A549 (cell line): ENCODE data around the gene SPECC1. TPM values are rescaled to one million over a fixed set of nuclear protein-coding genes. Genes with fewer than 3 reads are reported as not detected.

Experiments
- ATAC-seq, 2 experiments: fragments of 200-7000 bp in 1 of 2; fragments of >200 bp in 1 of 2; cut with Nextera tagmentation in 1 of 2; cut with Tn5 transposase in 1 of 2; 3 replicates each; pipeline versions ENCODE4 v1.8.0 to v1.9.1; 2018 to 2020; ENCODE audit warnings: mild to moderate bottlenecking in 1 of 2, moderate library complexity in 1 of 2
- CTCF ChIA-PET: fragments of 300-600 bp; sonication (Branson Sonifier 250); formaldehyde crosslinking; extraction: SDS; loops from one replicate; lab custom pipeline; 2021; ENCODE audit warnings: antibody characterized with exemption, inconsistent platforms; lab: Yijun Ruan, JAX
- POLR2A ChIA-PET: fragments of 350-600 bp; formaldehyde crosslinking; extraction: SDS; loops from one replicate; lab custom pipeline; 2021; ENCODE audit warnings: antibody characterized with exemption, inconsistent platforms; lab: Yijun Ruan, JAX
- DNase-seq, 2 experiments: peaks; one replicate each; pipeline versions ENCODE4 v3.0.0 to v3.0.0-alpha.2; 2011 to 2016; ENCODE audit warnings: low read depth in 1 of 2, low spot score in 1 of 2
- FAIRE-seq: peaks from 2 replicates; lab custom pipeline; 2011; peaks lifted over from hg19 to GRCh38; lab: Jason Lieb, UNC
- H3K27ac ChIP-seq, 2 experiments: fragments of >200 bp; sonication (Bioruptor Twin); formaldehyde crosslinking; 3 replicates each; pipeline ENCODE4 v1.5.1; 2016 to 2017
- H3K4me1 ChIP-seq: fragments of >200 bp; sonication (Bioruptor Twin); formaldehyde crosslinking; 3 replicates; pipeline ENCODE4 v1.6.1; 2016
- H3K4me2 ChIP-seq: fragments of >200 bp; sonication (Bioruptor Twin); formaldehyde crosslinking; 3 replicates; pipeline ENCODE4 v1.6.1; 2016
- H3K4me3 ChIP-seq: fragments of >200 bp; sonication (Bioruptor Twin); formaldehyde crosslinking; 3 replicates; pipeline ENCODE4 v1.5.1; 2016
- H3K9me3 ChIP-seq: fragments of >200 bp; sonication (Bioruptor Twin); formaldehyde crosslinking; 3 replicates; pipeline ENCODE4 v1.6.1; 2016
- CBX2 ChIP-seq: fragments of 200-600 bp; sonication (generic); IDR thresholded peaks from 2 replicates; pipeline ENCODE4 v1.6.1; 2016; ENCODE audit warnings: low read depth, mild to moderate bottlenecking, borderline replicate concordance
- CBX8 ChIP-seq: fragments of 200-600 bp; sonication (generic); IDR thresholded peaks from 2 replicates; pipeline ENCODE4 v1.6.1; 2016
- CHD2 ChIP-seq: fragments of 150-350 bp; IDR thresholded peaks from 2 replicates; pipeline ENCODE4 v1.6.1; 2014; ENCODE audit warnings: low read length; ENCODE audit not compliant: partially characterized antibody
- CHD4 ChIP-seq: fragments of 200-600 bp; sonication (generic); IDR thresholded peaks from 2 replicates; pipeline ENCODE4 v1.6.1; 2016; ENCODE audit warnings: antibody characterized with exemption, mild to moderate bottlenecking, borderline replicate concordance
- EHF ChIP-seq: fragments of 250-450 bp; sonication (Bioruptor Pico); IDR thresholded peaks from 2 replicates; pipeline ENCODE4 v1.5.0; 2020; ENCODE audit warnings: mild to moderate bottlenecking
- ELK1 ChIP-seq: fragments of 150-350 bp; IDR thresholded peaks from 2 replicates; pipeline ENCODE4 v1.6.1; 2014; ENCODE audit warnings: low read depth, mild to moderate bottlenecking, low read length
- FOSB ChIP-seq: fragments of 250-450 bp; sonication (Bioruptor Pico); IDR thresholded peaks from 2 replicates; pipeline ENCODE4 v1.5.0; 2020; ENCODE audit warnings: mild to moderate bottlenecking, moderate library complexity
- FOSL2 ChIP-seq, 2 experiments: fragments of 450-650 bp in 1 of 2; fragments of >200 bp in 1 of 2; sonication (Bioruptor Twin) in 1 of 2; formaldehyde crosslinking; IDR thresholded peaks; 2 replicates each; pipeline versions ENCODE4 v1.5.0 to v1.6.1; 2016 to 2020; ENCODE audit warnings: mild to moderate bottlenecking in 1 of 2, moderate library complexity in 1 of 2
- FOXS1 ChIP-seq: fragments of 250-450 bp; sonication (Bioruptor Pico); IDR thresholded peaks from 2 replicates; pipeline ENCODE4 v1.5.0; 2020; ENCODE audit warnings: mild to moderate bottlenecking, moderate library complexity
- HMGXB4 ChIP-seq: fragments of 250-450 bp; sonication (Bioruptor Pico); IDR thresholded peaks from 2 replicates; pipeline ENCODE4 v1.5.0; 2021; ENCODE audit warnings: mild to moderate bottlenecking, moderate library complexity, borderline replicate concordance
- HOXA7 ChIP-seq: fragments of 250-450 bp; sonication (Bioruptor Pico); IDR thresholded peaks from 2 replicates; pipeline ENCODE4 v1.5.0; 2020; ENCODE audit warnings: mild to moderate bottlenecking, moderate library complexity
- HOXB13 ChIP-seq: fragments of 250-450 bp; sonication (Bioruptor Pico); IDR thresholded peaks from 2 replicates; pipeline ENCODE4 v1.5.0; 2020; ENCODE audit warnings: low read depth, mild to moderate bottlenecking, moderate library complexity
- JUNB ChIP-seq: fragments of >200 bp; sonication (Bioruptor Twin); formaldehyde crosslinking; IDR thresholded peaks from 2 replicates; pipeline ENCODE4 v1.6.1; 2016
- KDM1A ChIP-seq: fragments of 200-600 bp; sonication (generic); IDR thresholded peaks from 2 replicates; pipeline ENCODE4 v1.6.1; 2016; ENCODE audit warnings: low read depth, mild to moderate bottlenecking
- MAX ChIP-seq: IDR thresholded peaks from 2 replicates; pipeline ENCODE4 v1.6.1; 2012
- MAZ ChIP-seq: fragments of 150-350 bp; IDR thresholded peaks from 2 replicates; pipeline ENCODE4 v1.6.1; 2014; ENCODE audit warnings: antibody characterized with exemption, low read depth, low read length, borderline replicate concordance
- NFE2L2 ChIP-seq: fragments of 150-350 bp; conservative IDR thresholded peaks from 2 replicates; pipeline ENCODE4 v1.6.1; 2014; ENCODE audit warnings: low read length
- NPAS2 ChIP-seq: fragments of 250-450 bp; sonication (Bioruptor Pico); IDR thresholded peaks from 2 replicates; pipeline ENCODE4 v1.8.0; 2022; ENCODE audit warnings: mild to moderate bottlenecking, moderate library complexity, borderline replicate concordance
- NR3C1 ChIP-seq: fragments of >200 bp; sonication (Bioruptor Twin); formaldehyde crosslinking; IDR thresholded peaks from 3 replicates; pipeline ENCODE4 v1.6.1; 2017
- PBX3 ChIP-seq: IDR thresholded peaks from 2 replicates; pipeline ENCODE4 v1.6.1; 2012
- POLR2A ChIP-seq: IDR thresholded peaks from 2 replicates; pipeline ENCODE4 v1.6.1; 2012; ENCODE audit warnings: mild to moderate bottlenecking, low read length
- RARB ChIP-seq: fragments of 250-450 bp; sonication (Bioruptor Pico); IDR thresholded peaks from 2 replicates; pipeline ENCODE4 v1.8.0; 2021; ENCODE audit warnings: mild to moderate bottlenecking, moderate library complexity
- REST ChIP-seq: fragments of 200-600 bp; sonication (generic); IDR thresholded peaks from 2 replicates; pipeline ENCODE4 v1.6.1; 2016; ENCODE audit warnings: antibody characterized with exemption, mild to moderate bottlenecking, moderate library complexity
- RFX5 ChIP-seq: fragments of 450-650 bp; IDR thresholded peaks from 2 replicates; pipeline ENCODE4 v1.7.1; 2014; ENCODE audit warnings: antibody characterized with exemption, mild to moderate bottlenecking, moderate library complexity
- RNF2 ChIP-seq: fragments of 200-600 bp; sonication (generic); IDR thresholded peaks from 2 replicates; pipeline ENCODE4 v1.6.1; 2016; ENCODE audit warnings: low read depth, mild to moderate bottlenecking, antibody characterized with exemption, moderate library complexity, borderline replicate concordance
- TP53 ChIP-seq: fragments of 250-450 bp; sonication (Bioruptor Pico); IDR thresholded peaks from 2 replicates; pipeline ENCODE4 v1.5.0; 2021; ENCODE audit warnings: mild to moderate bottlenecking, moderate library complexity
- ZFP36 ChIP-seq: fragments of 450-650 bp; IDR thresholded peaks from 2 replicates; pipeline ENCODE4 v1.6.1; 2014; ENCODE audit warnings: borderline replicate concordance; ENCODE audit not compliant: partially characterized antibody
- ZSCAN20 ChIP-seq: fragments of 250-450 bp; sonication (Bioruptor Pico); IDR thresholded peaks from 2 replicates; pipeline ENCODE4 v1.8.0; 2022; ENCODE audit warnings: mild to moderate bottlenecking, moderate library complexity
- whole genome bisulfite sequencing: methylation state at CpG from one replicate; pipeline ENCODE4 v1.1.6; 2017; ENCODE audit errors: missing lambda C conversion rate; 5-methylcytosine and 5-hydroxymethylcytosine counted together
- polyA plus RNA-seq, 4 experiments: library from polyadenylated mRNA; depleted of rRNA in 3 of 4; stranded (reverse); fragments of >200 nt; fragmentation: RNase III in 1 of 4; extraction: RNeasy Plus Mini Kit Qiagen cat#74134 plus additional on column Dnase treatment in 1 of 4; gene quantifications; 2 replicates in 3 of 4; 3 replicates in 1 of 4; pipeline ENCODE4 v1.2.3, GENCODE V29; 2011 to 2017

Gene SPECC1
- polyA plus RNA-seq, 2 of the 4 experiments (the other 2 are of a cell fraction) = 45.1 to 66.2 TPM

DNA sequence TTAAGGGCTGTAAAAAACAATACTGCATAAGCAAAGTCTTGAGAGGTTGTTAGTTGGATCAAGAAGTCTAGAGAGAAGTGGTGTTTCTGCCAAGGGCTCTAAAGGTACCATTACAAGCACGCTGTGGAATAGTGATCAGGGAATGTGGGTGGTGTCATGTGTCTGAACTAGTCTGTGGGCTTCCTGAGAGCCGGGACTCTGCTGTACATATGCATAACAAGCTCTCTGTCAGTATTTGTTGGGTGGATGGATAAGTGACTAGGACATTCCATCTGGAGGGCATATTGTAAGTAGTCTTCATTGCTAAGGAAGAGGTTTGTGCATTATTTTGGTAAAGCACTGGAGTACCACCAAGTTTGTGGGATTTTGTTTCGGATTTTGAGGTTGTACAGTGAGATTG lies 248.6 kb downstream of the SPECC1 start:
- FAIRE-seq = no peak
- CTCF ChIA-PET = interaction anchor here (2.8 kb wide), 1 partner anchor 31 kb away, joined by 11 read pairs; no protein-coding TSS in a partner anchor
- ATAC-seq = no peak
- no peaks in the 10 kb centered on the region for H3K9me3 ChIP-seq
- 88% methylated on average over 3 of the region's 3 CpGs for WGBS
- no peak overlapping the region for H3K4me2 ChIP-seq
- H3K27ac ChIP-seq = no peak overlapping the region
- H3K4me1 ChIP-seq = peaks cover 11% of the 10 kb centered on the region
- TF ChIP-seq KDM1A (no peak), FOSL2 (IDR thresholded peaks at IDR 0.05) (no peak), FOSL2 (CRISPR knock-in tag; IDR thresholded peaks at IDR 0.05) (no peak), ZSCAN20 (CRISPR knock-in tag) (no peak), REST (no peak), MAZ (no peak), CHD2 (no peak), JUNB (no peak), PBX3 (no peak), POLR2A (no peak), HOXB13 (no peak), NR3C1 (no peak), CBX2 (no peak), RFX5 (no peak), NFE2L2 (no peak), MAX (no peak), CBX8 (no peak), ZFP36 (no peak), FOSB (CRISPR knock-in tag) (no peak), ELK1 (no peak), CHD4 (no peak)
- TF ChIP-seq, all 56 proteins: peak for 0
- DNase-seq = no peak
- POLR2A ChIA-PET = no interaction called here
- no peak overlapping the region for H3K4me3 ChIP-seq

DNA sequence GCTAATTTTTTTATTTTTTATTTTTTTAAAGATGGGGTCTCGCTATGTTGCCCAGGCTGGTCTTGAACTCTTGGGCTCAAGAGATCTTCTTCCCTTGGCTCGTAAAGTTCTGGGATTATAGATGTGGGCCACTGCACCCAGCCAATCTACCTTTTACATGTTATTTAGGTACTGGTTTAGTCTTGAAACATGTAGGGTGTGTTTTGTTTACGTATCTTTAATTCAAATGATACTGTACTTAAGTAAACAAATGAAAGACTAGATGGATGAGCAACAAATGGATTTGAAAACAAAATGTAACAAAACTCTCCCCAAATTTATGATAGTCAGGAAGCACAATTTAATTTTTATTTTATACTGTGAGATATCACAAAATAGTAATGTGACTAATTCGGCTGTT lies 250.5 kb downstream of the SPECC1 start:
- H3K4me1 ChIP-seq = peaks cover 24% of the 10 kb centered on the region
- POLR2A ChIA-PET = no interaction called here
- WGBS = 88% methylated on average over 4 of the region's 4 CpGs
- ATAC-seq (no peak), FAIRE-seq (peak; percentile 39), DNase-seq (no peak)
- TF ChIP-seq NR3C1 = no peak
- TF ChIP-seq EHF (CRISPR knock-in tag) = no peak
- no peak for TF ChIP-seq FOXS1
- no peak for TF ChIP-seq RNF2
- TF ChIP-seq FOSB (CRISPR knock-in tag) = no peak
- no peak for TF ChIP-seq JUNB
- no peak for TF ChIP-seq HMGXB4 (CRISPR knock-in tag)
- TF ChIP-seq TP53 (CRISPR knock-in tag) = no peak
- TF ChIP-seq NPAS2 = no peak
- no peak for TF ChIP-seq HOXA7
- TF ChIP-seq RARB (CRISPR knock-in tag) = no peak
- TF ChIP-seq FOSL2 (IDR thresholded peaks at IDR 0.05) = no peak
- TF ChIP-seq FOSL2 (CRISPR knock-in tag; IDR thresholded peaks at IDR 0.05) = no peak
- no peak for TF ChIP-seq PBX3
- no peak overlapping the region for H3K4me2 ChIP-seq
- H3K4me3 ChIP-seq = no peak overlapping the region
- CTCF ChIA-PET = interaction anchor here (1.8 kb wide), 1 partner anchor 33 kb away, joined by 4 read pairs; no protein-coding TSS in a partner anchor
- no peaks in the 10 kb centered on the region for H3K9me3 ChIP-seq
- H3K27ac ChIP-seq = no peak overlapping the region
